Measurements from ENCODE around the gene MRPL2.

The MRPL2 gene

DNA sequence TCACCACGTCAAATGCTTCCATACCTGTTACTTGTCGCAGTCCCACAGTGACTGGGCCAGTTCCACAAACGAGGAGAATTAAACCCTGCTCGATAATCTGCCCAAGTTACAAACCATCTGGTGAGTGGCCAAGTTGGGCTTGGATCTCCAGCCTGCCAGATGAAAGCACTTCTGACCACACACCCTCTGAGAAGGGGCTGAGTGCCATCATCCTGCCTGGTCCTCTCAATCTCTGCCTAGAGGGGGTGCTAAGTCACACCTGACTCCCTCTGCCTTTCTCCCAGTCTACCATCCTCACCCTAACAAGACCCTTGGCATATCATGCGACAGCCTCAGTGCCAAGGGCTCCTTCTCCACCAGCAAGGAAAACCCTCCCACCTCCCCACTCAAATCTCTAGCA is 22.0 kb downstream of the MRPL2 start:
- DNase-seq (ENCODE audit: extremely low read depth, low read depth) = no peak
- TF ChIP-seq, protein P1, sequence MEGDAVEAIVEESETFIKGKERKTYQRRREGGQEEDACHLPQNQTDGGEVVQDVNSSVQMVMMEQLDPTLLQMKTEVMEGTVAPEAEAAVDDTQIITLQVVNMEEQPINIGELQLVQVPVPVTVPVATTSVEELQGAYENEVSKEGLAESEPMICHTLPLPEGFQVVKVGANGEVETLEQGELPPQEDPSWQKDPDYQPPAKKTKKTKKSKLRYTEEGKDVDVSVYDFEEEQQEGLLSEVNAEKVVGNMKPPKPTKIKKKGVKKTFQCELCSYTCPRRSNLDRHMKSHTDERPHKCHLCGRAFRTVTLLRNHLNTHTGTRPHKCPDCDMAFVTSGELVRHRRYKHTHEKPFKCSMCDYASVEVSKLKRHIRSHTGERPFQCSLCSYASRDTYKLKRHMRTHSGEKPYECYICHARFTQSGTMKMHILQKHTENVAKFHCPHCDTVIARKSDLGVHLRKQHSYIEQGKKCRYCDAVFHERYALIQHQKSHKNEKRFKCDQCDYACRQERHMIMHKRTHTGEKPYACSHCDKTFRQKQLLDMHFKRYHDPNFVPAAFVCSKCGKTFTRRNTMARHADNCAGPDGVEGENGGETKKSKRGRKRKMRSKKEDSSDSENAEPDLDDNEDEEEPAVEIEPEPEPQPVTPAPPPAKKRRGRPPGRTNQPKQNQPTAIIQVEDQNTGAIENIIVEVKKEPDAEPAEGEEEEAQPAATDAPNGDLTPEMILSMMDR (IDR thresholded peaks at IDR 0.05; ENCODE audit: low read depth, low read length) = no peak

DNA sequence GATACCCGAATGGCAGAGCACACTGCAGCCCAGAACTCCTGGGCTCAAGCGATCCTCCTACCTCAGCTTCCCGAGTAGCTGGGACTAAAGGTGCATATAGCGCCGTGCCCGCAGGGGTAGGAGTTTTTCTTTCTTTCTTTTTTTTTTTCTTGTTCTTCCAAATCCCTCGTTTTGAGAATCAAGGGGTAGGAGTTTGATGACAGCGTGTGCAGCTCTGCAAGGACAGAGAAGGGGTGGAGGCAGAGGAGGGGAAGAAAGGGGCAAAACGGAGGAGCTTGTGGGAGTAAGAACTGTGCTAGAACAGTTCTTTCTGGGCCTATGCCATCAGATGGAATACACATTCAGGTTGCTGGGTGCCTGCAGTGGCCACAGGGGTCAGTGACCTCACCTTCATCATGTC is 22.5 kb downstream of the MRPL2 start:
- DNase-seq (ENCODE audit: extremely low read depth, low read depth) = no peak
- TF ChIP-seq, protein P1 (IDR thresholded peaks at IDR 0.05; ENCODE audit: low read depth, low read length) = no peak

DNA sequence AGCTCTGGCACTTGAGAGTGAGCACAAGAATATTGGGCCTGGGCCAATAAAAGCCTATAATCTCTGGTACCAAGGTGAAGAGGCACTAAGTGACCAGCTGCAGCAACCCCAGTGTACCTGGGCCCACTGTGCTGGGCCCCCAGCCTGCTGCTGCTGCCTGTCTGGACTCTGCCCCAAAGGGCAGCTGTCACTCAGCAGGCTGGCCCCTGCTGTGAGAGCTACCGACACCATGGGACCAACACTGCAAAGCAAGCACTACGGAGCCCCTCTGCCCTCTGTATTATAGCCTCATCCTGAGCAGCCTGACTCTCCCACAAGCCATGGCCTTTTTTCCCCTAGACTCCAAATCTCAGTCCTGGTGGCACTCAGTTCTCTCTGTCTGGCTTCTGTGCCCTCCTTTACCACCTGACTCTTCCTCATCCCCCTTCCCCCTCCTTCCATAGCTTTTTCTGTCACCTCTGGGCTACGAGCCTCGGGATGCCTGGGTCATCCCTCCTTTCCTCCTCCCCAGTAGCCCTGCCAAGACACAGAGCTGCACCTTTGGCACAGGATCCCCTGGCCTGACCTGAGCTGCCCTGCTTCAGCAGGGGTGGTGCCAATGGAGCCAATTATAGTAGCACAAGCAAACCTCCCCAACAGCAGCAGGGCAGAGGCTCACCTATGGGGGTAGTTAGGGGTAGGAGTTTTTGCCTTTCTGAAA is 23.6 kb downstream of the MRPL2 start:
- TF ChIP-seq, protein P1 (IDR thresholded peaks at IDR 0.05; ENCODE audit: low read depth, low read length) = no peak

DNA sequence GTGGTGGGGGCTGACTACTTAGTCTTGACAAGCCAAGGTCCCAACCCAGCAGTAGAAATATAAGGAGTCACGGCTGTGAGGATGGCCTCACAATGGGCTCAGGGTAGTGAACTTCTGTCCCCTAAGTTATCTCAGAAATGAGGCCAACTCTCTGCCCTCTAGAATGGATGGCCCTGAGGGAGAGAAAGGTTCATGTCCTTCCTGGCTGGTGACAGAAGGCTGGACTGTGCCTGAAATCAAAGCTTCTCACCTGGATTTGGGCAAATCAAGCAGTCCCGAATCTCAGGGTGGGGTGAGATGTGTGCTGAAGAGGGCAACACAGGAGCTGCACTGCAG is 25.1 kb downstream of the MRPL2 start:
- no peak for DNase-seq (ENCODE audit: extremely low read depth, low read depth)
- TF ChIP-seq, protein P1 (IDR thresholded peaks at IDR 0.05; ENCODE audit: low read depth, low read length) = no peak

More for the DNA sequence above, 23.6 kb downstream of the MRPL2 start:
- no peak for DNase-seq (ENCODE audit: extremely low read depth, low read depth)

DNA sequence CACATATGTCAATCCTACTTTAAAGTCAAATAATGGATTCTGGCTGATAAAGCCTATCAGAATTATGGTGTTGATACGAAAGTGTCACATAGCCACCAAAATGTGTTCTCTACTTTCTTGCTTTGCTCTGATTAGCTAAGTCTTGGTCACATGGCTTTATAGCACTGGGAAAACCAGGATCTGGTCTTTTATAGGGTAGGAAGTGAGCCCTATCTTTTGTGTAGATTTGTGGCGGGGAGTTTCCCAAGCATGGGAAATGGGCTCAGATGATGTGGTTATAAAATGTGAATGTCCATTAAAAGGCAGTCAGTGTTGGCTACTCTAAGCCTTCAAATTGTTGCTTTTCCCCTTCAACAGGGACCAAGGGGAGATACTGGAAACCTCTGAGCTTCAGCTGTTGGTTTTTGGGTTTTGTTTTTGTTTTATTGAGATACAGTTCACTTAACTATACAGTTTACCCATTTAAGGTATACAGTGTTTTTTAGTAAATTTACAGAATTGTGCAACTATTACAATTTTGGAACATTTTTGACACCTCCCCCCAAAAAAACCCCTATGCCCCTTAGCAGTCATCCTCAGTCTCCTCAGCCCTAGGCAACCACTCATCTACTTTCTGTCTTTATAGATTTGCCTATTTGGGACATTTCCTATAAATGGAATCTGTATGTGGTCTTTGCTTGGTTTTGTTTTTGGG is 25.6 kb downstream of the MRPL2 start:
- no peak for DNase-seq (ENCODE audit: extremely low read depth, low read depth)
- TF ChIP-seq, protein P1 (IDR thresholded peaks at IDR 0.05; ENCODE audit: low read depth, low read length) = no peak

DNA sequence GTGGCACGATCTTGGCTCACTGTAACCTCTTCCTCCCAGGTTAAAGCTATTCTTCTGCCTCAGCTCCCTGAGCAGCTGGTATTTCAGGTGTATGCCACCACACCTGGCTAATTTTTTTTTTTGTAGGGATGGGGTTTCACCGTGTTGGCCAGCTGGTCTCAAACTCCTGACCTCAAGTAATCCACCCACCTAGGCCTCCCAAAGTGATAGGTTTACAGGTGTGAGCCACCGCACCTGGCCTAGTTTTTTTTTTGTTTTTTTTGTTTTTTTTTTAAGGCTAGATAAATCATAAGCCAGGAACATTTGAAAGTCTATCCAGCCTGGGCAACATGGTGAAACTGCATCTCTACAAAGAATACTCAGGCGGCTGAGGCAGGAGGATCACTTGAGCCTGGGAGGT is 26.9 kb downstream of the MRPL2 start:
- DNase-seq (ENCODE audit: extremely low read depth, low read depth) = no peak
- TF ChIP-seq, protein P1 (IDR thresholded peaks at IDR 0.05; ENCODE audit: low read depth, low read length) = no peak

DNA sequence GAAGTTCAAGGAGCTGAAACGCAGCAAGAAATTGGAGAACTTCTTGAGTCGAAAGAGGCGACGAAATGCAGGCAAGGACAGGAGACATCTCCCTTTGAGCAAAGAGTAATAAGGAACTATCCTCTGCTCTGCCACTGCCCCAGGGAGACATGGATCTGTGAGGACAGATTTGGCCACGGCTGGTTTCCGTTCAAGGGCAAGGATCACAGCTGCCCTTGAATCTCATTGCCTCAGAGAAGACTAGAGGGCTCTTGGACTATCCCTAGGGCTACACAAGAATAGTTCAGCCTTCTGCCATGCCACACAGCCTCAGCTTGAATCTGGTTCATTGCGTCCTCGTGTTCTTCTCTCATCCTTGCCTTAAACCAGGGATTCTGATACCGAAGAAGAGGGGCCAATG is 30.1 kb downstream of the MRPL2 start:
- TF ChIP-seq, protein P1 (IDR thresholded peaks at IDR 0.05; ENCODE audit: low read depth, low read length) = no peak
- DNase-seq (ENCODE audit: extremely low read depth, low read depth) = no peak

All from AG09319 (cell line).